GM18505 (cell line): ENCODE measurements around the gene NTHL1.

Source experiments
- ATAC-seq: cut with Tn5 transposase; IDR thresholded peaks from one replicate; pipeline ENCODE4 v1.9.1; 2021; ENCODE audit not compliant: unreplicated experiment
- POLR2A ChIP-seq: IDR thresholded peaks from 4 replicates; pipeline ENCODE4 v1.6.1; 2011; ENCODE audit warnings: borderline replicate concordance; ENCODE audit not compliant: insufficient read depth, insufficient read length; ENCODE audit errors: extremely low read depth

NTHL1 gene

GRCh38 chr16:1998852-1999801, 48.5 kb downstream of the NTHL1 start:
- TF ChIP-seq POLR2A = no peak
- no peak for ATAC-seq

- no peak for ATAC-seq
- TF ChIP-seq POLR2A = no peak
Observed at GRCh38 chr16:1998360-1998835, 49.2 kb downstream of the NTHL1 start.

GRCh38 chr16:1997494-1998359, 49.9 kb downstream of the NTHL1 start:
- no peak for TF ChIP-seq POLR2A
- no peak for ATAC-seq

- ATAC-seq = no peak
- no peak for TF ChIP-seq POLR2A
Observed at GRCh38 chr16:1993731-1994131, 53.9 kb downstream of the NTHL1 start.

GRCh38 chr16:1992704-1993317, 54.8 kb downstream of the NTHL1 start:
- no peak for ATAC-seq
- no peak for TF ChIP-seq POLR2A

- ATAC-seq = peak; percentile 47
- TF ChIP-seq POLR2A = peak; percentile 67
Observed at GRCh38 chr16:1991948-1992703, 55.5 kb downstream of the NTHL1 start.

- TF ChIP-seq POLR2A = no peak
- no peak for ATAC-seq
Observed at GRCh38 chr16:1991588-1991947, 56.1 kb downstream of the NTHL1 start.

GRCh38 chr16:1991135-1991551, 56.5 kb downstream of the NTHL1 start:
- TF ChIP-seq POLR2A = peak; percentile 54
- ATAC-seq = peak; percentile 35

GRCh38 chr16:1990351-1991134, 57.1 kb downstream of the NTHL1 start:
- TF ChIP-seq POLR2A = peak; percentile 20

GRCh38 chr16:1990101-1990350, 57.6 kb downstream of the NTHL1 start:
- no peak for ATAC-seq
- TF ChIP-seq POLR2A = no peak

More at GRCh38 chr16:1990351-1991134, 57.1 kb downstream of the NTHL1 start:
- ATAC-seq = peak; percentile 4
